HAP-1 (cell line): ENCODE measurements around the gene FAM83C.

Source experiments
- DNase-seq, 2 experiments: peaks; one replicate each; pipeline ENCODE4 v3.0.0-alpha.2; 2016 to 2020; ENCODE audit warnings: low spot score in 2 of 2
- H3K27me3 ChIP-seq: fragments of 250-450 bp; sonication (Bioruptor Pico); 2 replicates; pipeline ENCODE4 v1.5.1; 2020; ENCODE audit warnings: low read depth, mild to moderate bottlenecking, moderate library complexity
- H3K36me3 ChIP-seq: fragments of 250-450 bp; sonication (Bioruptor Pico); replicated peaks from 2 replicates; pipeline ENCODE4 v1.5.1; 2020; ENCODE audit warnings: mild to moderate bottlenecking
- H3K4me1 ChIP-seq: fragments of 250-450 bp; sonication (Bioruptor Pico); 2 replicates; pipeline ENCODE4 v1.5.1; 2020; ENCODE audit warnings: mild to moderate bottlenecking
- H3K4me3 ChIP-seq: fragments of 250-450 bp; sonication (Bioruptor Pico); 2 replicates; pipeline ENCODE4 v1.5.1; 2020; ENCODE audit warnings: mild to moderate bottlenecking, moderate library complexity
- H3K9me3 ChIP-seq: fragments of 250-450 bp; sonication (Bioruptor Pico); 2 replicates; pipeline ENCODE4 v1.5.1; 2020; ENCODE audit warnings: mild to moderate bottlenecking, moderate library complexity
- in situ Hi-C: fragments of 300-500 bp; cut with MboI; formaldehyde crosslinking; loops from 3 replicates; pipeline ENCODE4 v1.14.3; 2020; ENCODE audit warnings: low sequenced_read_pairs, inconsistent platforms, mixed read lengths

The FAM83C gene

GRCh38 chr20:35299780-35300179 lies 7.6 kb upstream of the FAM83C start:
- Histone ChIP-seq H3K27me3 (no peaks in the 10 kb centered on the region), H3K36me3 (no peaks in the 10 kb centered on the region; the same call in 1 of the 2 replicates), H3K4me1 (no peaks in the 10 kb centered on the region), H3K9me3 (no peaks in the 10 kb centered on the region), H3K4me3 (no peak overlapping the region)
- in situ Hi-C loops, result loop anchor here (5.0 kb wide), 1 partner anchor 128 kb away; no protein-coding TSS in a partner anchor
- DNase-seq, result no peak

GRCh38 chr20:35298264-35298663 lies 6.0 kb upstream of the FAM83C start:
- Histone ChIP-seq H3K4me1 (no peaks in the 10 kb centered on the region), H3K27me3 (no peaks in the 10 kb centered on the region), H3K9me3 (no peaks in the 10 kb centered on the region), H3K36me3 (no peaks in the 10 kb centered on the region; the same call in 1 of the 2 replicates), H3K4me3 (no peak overlapping the region)
- DNase-seq, result no peak
- in situ Hi-C loops, result no loop called here

GRCh38 chr20:35297740-35298139 lies 5.5 kb upstream of the FAM83C start:
- no peak for DNase-seq
- Histone ChIP-seq H3K36me3 (no peaks in the 10 kb centered on the region), H3K27me3 (no peaks in the 10 kb centered on the region), H3K4me3 (no peak overlapping the region), H3K4me1 (no peaks in the 10 kb centered on the region), H3K9me3 (no peaks in the 10 kb centered on the region)
- in situ Hi-C loops, result no loop called here

- no peaks in the 10 kb centered on the region for H3K9me3 ChIP-seq
- H3K4me1 ChIP-seq, result no peaks in the 10 kb centered on the region
- DNase-seq, result no peak
- no peaks in the 10 kb centered on the region for H3K27me3 ChIP-seq
- H3K36me3 ChIP-seq, result no peaks in the 10 kb centered on the region
- H3K4me3 ChIP-seq, result no peak overlapping the region
- in situ Hi-C loops, result no loop called here
Measured at GRCh38 chr20:35297155-35297554, 4.9 kb upstream of the FAM83C start.

GRCh38 chr20:35296101-35296554 lies 3.9 kb upstream of the FAM83C start:
- DNase-seq, result no peak
- in situ Hi-C loops, result no loop called here
- no peaks in the 10 kb centered on the region for H3K36me3 ChIP-seq
- H3K9me3 ChIP-seq, result no peaks in the 10 kb centered on the region
- H3K4me3 ChIP-seq, result no peak overlapping the region
- no peaks in the 10 kb centered on the region for H3K27me3 ChIP-seq
- H3K4me1 ChIP-seq, result no peaks in the 10 kb centered on the region

- Histone ChIP-seq H3K27me3 (no peaks in the 10 kb centered on the region), H3K9me3 (no peaks in the 10 kb centered on the region), H3K36me3 (no peaks in the 10 kb centered on the region), H3K4me3 (no peak overlapping the region), H3K4me1 (no peaks in the 10 kb centered on the region)
- in situ Hi-C loops, result no loop called here
- no peak for DNase-seq
Measured at GRCh38 chr20:35295674-35296073, 3.4 kb upstream of the FAM83C start.

- H3K27me3 ChIP-seq, result no peaks in the 10 kb centered on the region
- H3K36me3 ChIP-seq, result no peaks in the 10 kb centered on the region
- H3K9me3 ChIP-seq, result no peaks in the 10 kb centered on the region
- H3K4me3 ChIP-seq, result no peak overlapping the region
- in situ Hi-C loops, result no loop called here
- no peaks in the 10 kb centered on the region for H3K4me1 ChIP-seq
- no peak for DNase-seq
Measured at GRCh38 chr20:35295058-35295457, 2.8 kb upstream of the FAM83C start.

- no peak for DNase-seq
- Histone ChIP-seq H3K4me1 (no peaks in the 10 kb centered on the region), H3K4me3 (no peak overlapping the region), H3K27me3 (no peaks in the 10 kb centered on the region), H3K36me3 (no peaks in the 10 kb centered on the region), H3K9me3 (no peaks in the 10 kb centered on the region)
- in situ Hi-C loops, result no loop called here
Measured at GRCh38 chr20:35294293-35294685, 2.1 kb upstream of the FAM83C start.

GRCh38 chr20:35293303-35294292 lies 1.4 kb upstream of the FAM83C start:
- Histone ChIP-seq H3K36me3 (no peaks in the 10 kb centered on the region), H3K27me3 (no peaks in the 10 kb centered on the region; the same call in 1 of the 2 replicates), H3K4me3 (no peak overlapping the region), H3K9me3 (no peaks in the 10 kb centered on the region), H3K4me1 (no peaks in the 10 kb centered on the region)
- DNase-seq, result no peak
- in situ Hi-C loops, result no loop called here

- in situ Hi-C loops, result no loop called here
- Histone ChIP-seq H3K36me3 (no peaks in the 10 kb centered on the region), H3K4me1 (no peaks in the 10 kb centered on the region), H3K9me3 (no peaks in the 10 kb centered on the region), H3K4me3 (no peak overlapping the region), H3K27me3 (no peaks in the 10 kb centered on the region; the same call in 1 of the 2 replicates)
- peak in 1 of 2 experiments; percentile 7 for DNase-seq
Measured at GRCh38 chr20:35292504-35293285, 470 bp upstream of the FAM83C start.

- no peaks in the 10 kb centered on the region for H3K4me1 ChIP-seq
- H3K4me3 ChIP-seq, result no peak overlapping the region
- H3K27me3 ChIP-seq, result no peaks in the 10 kb centered on the region; the same call in 1 of the 2 replicates
- no peak for DNase-seq
- H3K36me3 ChIP-seq, result no peaks in the 10 kb centered on the region
- no peaks in the 10 kb centered on the region for H3K9me3 ChIP-seq
- in situ Hi-C loops, result no loop called here
Measured at GRCh38 chr20:35290887-35291417, 1.3 kb downstream of the FAM83C start.

- Histone ChIP-seq H3K9me3 (no peaks in the 10 kb centered on the region), H3K4me3 (no peak overlapping the region), H3K36me3 (no peaks in the 10 kb centered on the region), H3K27me3 (no peaks in the 10 kb centered on the region; the same call in 1 of the 2 replicates), H3K4me1 (0 out of 2 replicates have a peak, but pooled peaks cover 2% of the 10 kb centered on the region)
- in situ Hi-C loops, result no loop called here
- no peak for DNase-seq
Measured at GRCh38 chr20:35290186-35290886, 1.9 kb downstream of the FAM83C start.
